A172 (cell line): ENCODE data around the gene AMOTL1. TPM values are rescaled to one million over a fixed set of nuclear protein-coding genes. Genes with fewer than 3 reads are reported as not detected.
"Not testable (repeated sequence)": the region's sequence is repeated elsewhere in the genome, so short reads cannot be mapped to it uniquely, and the experiment has no call there.

Experiments used
- DNase-seq: peaks from one replicate; pipeline ENCODE4 v3.0.0-alpha.2; 2015; ENCODE audit warnings: low spot score
- total RNA-seq: library from RNA; depleted of rRNA; stranded (reverse); fragments of >200 nt; shearing (Covaris generic); gene quantifications from 2 replicates; pipeline ENCODE4 v1.2.3, GENCODE V29; 2014

The AMOTL1 gene
- total RNA-seq, 1 experiment from 2014 or later = 12.2 TPM

DNA sequence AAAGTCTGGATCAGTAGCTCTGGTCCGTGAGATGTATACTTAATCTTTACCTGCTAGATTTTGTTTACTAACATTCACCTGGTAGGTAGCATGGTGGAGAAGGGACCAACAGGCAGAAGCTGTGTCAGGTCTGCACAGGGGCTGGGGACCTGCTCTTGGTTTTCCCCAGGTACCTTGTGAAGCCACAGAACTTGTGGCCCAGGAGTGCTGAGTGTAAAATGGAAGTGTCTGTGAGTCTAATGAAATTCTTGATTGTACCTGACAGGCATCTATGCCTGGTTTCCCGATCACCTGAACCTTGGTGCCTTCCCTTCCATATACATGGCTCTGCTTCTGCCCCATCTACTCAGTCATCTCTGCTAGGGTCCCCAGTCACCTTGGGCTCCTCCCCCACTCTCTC is 110.8 kb downstream of the AMOTL1 start:
- DNase-seq = no peak

DNA sequence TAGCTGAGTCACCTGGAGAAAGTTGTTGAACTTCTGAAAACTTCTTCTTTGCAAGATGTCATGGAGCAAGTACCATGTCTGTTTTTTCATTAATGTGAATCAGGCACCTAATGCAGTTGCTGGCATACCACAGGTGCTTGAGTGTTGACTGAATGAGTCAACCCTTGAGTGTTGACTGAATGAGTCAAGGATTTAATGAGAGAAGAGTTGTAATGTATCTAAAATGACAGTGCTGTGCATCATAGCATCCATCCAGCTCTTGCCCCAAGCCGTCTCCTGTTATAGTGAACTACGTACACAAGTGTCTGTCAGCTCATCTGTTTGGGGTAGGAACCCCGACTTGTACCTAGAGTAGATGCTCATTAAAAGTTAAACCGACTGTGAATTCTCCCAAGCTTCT is 112.1 kb downstream of the AMOTL1 start:
- DNase-seq = peak; percentile 32

DNA sequence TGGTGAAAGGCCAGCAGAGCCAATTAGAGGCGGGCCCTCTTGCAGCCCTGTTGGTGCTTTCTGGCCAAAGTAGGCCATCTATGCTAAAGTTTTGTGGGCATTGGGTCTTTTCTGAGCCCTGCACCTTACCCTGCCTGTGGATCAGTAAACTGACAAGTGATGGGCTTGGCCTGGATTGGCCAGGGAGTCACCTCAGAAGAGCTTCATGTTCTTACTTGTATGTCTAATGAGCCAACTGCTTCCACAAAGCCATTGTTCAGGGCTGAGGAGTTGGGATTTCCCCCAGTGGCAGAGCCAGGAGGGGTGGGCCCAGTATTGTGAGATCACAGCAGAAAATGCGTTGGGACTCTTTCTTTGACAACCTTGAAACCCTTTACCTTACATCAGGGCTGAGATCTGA is 114.8 kb downstream of the AMOTL1 start:
- DNase-seq = no peak

DNA sequence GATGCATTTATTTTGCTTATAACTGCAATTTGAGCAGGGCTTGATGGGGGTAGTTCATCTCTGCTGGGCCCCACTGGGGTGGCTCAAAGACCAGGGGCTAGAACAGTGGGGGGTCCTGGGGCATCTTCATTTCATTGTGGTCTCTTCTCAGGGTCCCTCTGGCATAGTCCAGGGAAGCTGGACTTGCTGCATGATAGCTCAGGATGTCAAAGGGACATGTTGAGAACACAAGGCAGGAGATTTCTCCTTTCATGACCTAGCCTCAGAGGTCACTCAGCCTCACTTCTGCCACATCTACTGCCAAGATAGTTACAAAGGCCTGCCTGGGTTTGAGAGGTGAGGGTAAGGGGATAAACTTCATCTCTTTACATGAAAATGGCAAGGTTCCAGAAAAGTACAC is 115.7 kb downstream of the AMOTL1 start:
- no peak for DNase-seq

- DNase-seq = no peak
These were observed 116.2 kb downstream of the AMOTL1 start for GRCh38 chr11:94884376-94884775.

DNA sequence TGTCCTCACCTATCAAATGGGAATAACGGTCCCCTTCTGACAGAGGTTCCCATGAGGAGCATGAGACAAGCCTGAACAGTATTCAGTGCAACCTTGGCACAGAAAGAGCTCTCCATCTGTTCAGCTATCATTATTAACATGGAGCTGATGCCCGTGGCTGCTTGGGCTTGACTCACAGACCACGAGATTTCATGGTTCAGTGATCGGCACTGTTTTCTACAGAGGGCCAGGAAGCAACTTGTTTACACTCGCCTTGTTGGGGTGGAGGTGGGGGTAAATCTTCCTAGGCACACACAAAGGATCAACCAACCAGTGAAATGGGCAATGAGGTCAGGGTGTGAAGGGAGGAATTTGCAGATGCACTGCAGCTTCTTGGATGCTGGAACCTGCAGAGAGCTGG is 117.0 kb downstream of the AMOTL1 start:
- no peak for DNase-seq

GRCh38 chr11:94885581-94885980 is 117.4 kb downstream of the AMOTL1 start:
- DNase-seq = no peak

DNA sequence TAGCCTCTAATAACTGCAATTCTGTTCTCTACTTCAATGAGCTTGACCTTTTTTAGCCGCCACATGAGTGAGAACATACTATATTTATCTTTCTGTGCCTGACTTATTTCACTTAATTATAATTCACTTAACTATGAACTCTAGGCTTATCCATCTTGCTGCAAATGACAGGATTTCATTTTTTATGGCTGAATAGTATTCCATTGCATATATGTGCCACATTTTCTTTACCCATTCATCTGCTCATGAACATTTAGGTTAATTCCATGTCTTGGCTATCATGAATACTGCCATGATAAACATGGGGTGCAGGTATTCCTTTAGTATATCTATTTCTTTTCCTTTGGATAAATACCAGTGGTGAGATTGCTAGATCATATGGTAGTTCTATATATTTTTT is 120.0 kb downstream of the AMOTL1 start:
- no peak for DNase-seq

GRCh38 chr11:94895451-94895850 is 127.3 kb downstream of the AMOTL1 start:
- peak; percentile 5 for DNase-seq

DNA sequence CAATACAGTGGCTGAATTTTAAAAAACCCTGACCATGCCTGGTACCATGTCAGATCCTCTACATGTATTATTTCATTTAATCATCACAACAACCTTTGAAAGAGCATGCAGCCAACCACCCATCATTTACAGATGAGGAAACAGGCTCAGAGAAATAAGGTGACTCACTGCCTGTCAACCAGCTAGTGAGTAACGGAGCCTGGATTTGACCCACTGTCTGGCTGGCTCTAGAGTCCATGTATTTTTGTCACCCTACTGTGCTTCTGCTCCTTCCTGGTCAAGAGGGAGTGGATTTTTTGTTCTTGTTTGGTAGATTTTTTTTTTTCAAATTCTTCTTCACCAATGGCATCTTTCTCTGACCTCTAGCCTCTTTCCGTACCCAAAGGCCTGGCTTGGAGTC is 127.8 kb downstream of the AMOTL1 start:
- DNase-seq = peak; percentile 35

DNA sequence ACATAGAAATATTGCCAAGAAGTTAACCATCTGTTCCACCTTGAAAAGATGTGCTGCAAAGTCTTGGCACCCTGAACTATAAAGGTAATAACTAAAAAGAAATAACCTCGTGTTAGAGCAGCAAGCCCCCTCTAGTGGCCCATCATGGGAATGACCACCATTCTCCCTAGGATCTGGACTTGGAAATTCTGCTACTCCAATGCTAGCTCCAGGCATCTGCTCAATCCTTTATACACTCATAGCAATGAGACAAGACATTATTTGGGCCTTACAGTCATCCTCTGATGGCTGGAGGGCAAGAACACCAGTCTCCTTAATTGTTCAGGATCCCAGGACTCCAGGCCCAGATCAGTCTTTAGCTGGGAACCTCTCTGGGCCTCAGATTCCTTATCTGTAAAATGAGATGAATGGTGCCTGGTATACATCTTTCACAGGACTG is 129.2 kb downstream of the AMOTL1 start:
- DNase-seq = peak; percentile 32

- DNase-seq = no peak
These were observed 139.1 kb downstream of the AMOTL1 start for GRCh38 chr11:94907226-94907625.

GRCh38 chr11:94909371-94909820 is 141.2 kb downstream of the AMOTL1 start:
- no peak for DNase-seq

DNA sequence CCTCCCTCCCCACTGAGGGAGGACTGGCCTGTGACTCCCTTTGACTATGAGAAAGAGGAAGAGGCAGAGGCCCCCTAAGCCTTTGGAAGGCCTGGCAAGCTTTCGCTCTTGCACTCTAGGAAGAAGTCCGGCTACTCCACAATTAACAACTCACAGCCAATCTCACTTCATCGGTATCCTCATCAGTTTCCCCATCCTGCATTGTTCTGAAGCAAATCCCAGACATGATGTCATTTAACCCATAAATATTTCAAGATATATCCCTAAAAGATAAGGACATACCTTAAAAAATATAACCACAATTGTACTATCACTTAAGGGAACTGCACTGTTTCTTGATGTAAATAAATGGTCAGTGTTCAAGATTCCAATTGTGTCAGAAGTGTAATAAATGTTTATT is 142.1 kb downstream of the AMOTL1 start:
- no peak for DNase-seq

DNA sequence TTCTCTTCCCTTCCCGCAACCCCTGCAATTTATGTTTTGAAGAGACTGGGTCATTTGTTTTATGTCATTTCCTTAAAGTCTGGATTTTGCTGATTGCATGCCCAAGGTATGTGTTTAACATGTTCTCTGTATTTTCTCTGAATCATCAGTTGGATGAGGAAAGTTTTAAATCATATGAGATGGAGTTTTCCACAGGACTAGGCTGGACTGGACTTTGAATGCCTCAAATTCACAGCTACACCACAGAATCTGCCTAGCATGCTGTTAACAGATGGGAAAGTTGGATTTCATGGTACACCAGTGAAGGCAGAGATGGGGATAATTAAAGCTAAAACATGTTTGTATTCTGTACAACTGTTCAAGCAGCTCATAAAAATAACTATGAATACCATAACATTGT is 142.6 kb downstream of the AMOTL1 start:
- DNase-seq = no peak

DNA sequence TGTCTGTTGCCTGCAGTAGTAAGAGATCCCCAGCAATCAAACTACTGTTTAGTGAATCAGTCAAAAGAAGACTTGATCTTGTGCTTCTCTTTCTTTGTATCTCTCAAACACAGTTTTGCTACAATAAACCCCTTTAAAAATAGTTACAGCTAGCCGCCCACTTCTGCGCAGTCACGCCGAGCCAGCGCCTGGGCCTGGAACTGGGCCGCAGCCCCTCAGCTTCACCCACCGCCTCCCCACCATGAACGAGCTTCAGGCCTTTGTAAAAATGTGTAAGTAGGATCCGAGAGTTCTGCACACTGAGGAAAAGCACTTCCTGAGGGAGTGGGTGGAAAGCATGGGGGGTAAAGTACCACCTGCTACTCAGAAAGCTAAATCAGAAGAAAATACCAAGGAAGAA is 144.7 kb downstream of the AMOTL1 start:
- DNase-seq = no peak

DNA sequence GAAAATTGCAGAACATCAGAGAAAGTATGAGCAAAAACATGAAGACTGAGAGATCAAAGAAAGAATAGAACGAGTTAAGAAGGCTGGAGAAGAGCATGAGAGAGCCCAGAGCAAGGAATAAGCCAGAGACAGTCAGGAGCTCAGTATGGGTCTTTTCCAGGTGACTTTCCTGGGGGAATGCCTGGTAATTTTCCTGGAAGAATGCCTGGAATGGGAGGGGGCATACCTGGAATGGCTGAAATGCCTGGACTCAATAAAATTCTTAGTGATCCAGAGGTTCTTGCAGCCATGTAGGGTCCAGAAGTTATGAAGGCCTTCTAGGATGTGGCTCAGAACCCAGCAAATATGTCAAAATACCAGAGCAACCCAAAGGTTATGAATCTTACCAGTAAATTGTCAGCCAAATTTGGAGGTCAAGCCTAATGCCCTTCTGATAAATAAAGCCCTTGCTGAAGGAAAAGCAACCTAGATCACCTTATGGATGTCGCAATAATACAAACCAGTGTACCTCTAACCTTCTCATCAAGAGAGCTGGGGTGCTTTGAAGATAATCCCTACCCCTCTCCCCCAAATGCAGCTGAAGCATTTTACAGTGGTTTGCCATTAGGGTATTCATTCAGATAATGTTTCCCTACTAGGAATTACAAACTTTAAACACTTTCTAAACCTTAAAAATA is 145.7 kb downstream of the AMOTL1 start:
- DNase-seq = not testable (repeated sequence)

DNA sequence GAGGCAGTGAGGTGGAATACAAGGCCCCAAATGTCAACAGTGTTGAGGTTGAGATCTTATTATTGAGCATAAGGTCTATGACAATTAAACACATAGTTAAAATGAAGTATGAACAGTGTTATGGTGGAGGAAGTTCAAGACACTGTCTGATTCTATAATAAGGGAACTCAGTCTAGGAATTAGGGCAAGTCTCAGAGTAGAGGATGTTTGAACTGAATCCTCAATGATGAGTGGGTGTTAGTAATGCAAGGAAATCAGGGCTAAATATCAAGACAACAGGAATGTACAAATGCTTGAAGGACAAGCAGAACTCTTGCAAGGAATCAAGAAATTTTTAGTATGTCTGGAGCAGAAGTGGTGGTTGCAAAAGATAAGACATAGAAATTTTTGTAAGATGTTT is 152.2 kb downstream of the AMOTL1 start:
- no peak for DNase-seq

DNA sequence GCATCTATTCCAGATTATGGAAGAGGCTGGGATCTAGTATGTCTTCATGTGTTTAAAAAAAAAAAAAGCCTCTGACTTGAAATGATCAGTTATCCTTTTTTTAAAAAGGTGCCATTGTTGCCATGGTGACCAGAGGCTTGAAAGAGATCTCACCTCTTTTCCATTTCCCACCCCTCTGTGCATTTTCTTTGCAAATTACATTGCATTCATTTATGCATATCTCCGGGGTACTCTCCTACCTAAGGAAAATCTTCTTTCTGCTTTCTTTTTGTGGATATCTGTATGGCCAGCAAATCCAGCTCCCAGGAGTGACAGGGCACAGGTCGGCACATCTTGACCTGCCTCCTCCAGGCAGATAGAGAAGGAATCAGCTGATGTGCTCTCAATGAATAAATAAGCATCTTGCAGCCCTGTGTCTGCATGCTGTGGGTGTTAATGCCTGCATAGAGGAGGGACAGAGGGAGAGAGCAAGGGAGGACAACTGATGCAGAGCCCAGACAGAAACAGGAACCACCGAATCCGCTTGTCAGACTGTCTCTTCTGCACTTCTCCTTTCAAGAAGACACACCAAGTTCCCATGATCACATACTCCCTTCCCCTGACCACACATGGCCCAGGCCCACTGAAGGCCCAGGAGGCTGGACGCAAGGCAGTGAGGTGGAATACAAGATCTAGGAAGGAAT is 154.3 kb downstream of the AMOTL1 start:
- no peak for DNase-seq

DNA sequence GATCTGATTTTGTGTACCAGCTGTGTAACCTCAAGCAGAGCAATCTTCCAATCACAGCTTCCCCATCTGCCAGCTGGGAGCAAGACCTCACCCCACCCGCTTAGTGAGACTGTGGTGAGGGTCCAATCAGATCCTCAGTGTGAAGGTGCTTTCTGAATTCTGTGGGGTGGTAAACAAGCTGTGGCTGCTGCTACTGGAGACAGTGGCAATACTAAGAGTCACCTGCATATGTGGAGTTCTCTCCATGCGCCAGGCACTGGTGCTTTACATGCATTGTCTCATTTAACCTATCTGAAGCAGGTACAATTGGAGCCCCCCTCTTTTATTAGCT is 154.8 kb downstream of the AMOTL1 start:
- DNase-seq = no peak

GRCh38 chr11:94924171-94924572 is 156.0 kb downstream of the AMOTL1 start:
- DNase-seq = no peak

DNA sequence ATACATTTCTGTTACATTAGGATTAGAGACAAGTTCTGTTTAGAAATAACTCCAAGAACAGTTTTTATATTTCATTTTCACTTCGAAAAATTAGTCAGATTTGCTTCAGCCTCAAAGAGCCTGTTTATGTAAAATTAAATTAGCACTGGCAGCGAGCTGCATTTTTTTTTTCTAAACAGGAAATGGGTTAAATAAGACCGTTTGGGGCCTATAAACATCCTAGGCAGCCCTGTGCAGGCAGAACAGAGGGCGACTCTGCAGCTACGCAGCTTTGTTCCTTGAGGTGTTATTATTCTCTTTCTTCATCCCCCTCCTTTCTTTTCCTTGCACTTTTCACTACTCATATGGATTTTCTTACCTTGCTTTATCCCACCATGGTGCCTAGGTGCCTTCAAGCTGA is 156.5 kb downstream of the AMOTL1 start:
- DNase-seq = no peak

DNA sequence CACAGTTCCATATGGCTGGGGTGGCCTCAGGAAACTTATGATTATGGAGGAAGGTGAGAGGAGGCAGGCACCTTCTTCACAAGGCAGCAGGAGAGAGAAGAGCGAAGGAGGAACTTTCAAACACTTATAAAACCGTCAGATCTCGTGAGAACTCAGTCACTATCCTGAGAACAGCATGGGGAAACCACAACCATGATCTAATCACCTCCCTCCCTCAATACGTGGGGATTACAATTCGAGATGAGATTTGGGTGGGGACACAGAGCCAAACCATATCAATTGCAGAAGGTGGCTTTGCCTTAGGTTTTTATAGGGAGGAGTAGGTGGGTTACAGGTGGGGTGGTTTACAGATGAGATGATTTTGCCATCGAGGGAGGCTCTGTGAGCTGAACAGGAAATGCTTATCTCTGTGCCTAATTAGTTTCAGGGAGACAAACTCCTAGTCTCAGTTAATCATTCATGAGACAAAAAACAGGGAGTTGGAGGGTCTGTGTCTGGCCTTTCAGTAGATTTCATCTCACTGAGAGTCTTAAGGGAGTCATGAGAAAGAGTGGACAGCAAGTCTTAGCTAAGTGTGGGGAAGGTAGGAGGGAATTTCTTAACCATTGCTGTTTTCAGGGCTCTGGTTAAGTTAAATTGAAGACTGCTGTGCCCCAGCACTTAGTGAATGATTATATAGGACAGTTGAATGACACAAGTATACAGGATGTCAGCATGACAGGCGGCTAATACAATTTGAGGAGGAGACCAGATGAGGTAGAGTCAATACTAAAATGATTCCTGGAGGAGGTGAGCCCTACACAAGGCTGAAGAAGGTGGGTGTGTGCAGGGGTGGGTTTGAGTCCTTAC is 157.5 kb downstream of the AMOTL1 start:
- DNase-seq = no peak
